ENCODE measurements around the gene AFF1.

AFF1 gene

GRCh38 chr4:87171944-87172343, 237.1 kb downstream of the AFF1 start:
- TF ChIP-seq CTCF (conservative IDR thresholded peaks at IDR 0.05; ENCODE audit: control insufficient read depth, insufficient read depth, low read depth, low read length), result no peak
- no peak overlapping the region for H3K4me3 ChIP-seq (ENCODE audit: control insufficient read depth, low read depth, low read length)
- no peak for DNase-seq (ENCODE audit: low read depth)

GRCh38 chr4:87174672-87175071, 239.9 kb downstream of the AFF1 start:
- H3K4me3 ChIP-seq (ENCODE audit: control insufficient read depth, low read depth, low read length), result no peak overlapping the region
- no peak for TF ChIP-seq CTCF (conservative IDR thresholded peaks at IDR 0.05; ENCODE audit: control insufficient read depth, insufficient read depth, low read depth, low read length)
- no peak for DNase-seq (ENCODE audit: low read depth)

GRCh38 chr4:87179751-87180150, 244.9 kb downstream of the AFF1 start:
- TF ChIP-seq CTCF (conservative IDR thresholded peaks at IDR 0.05; ENCODE audit: control insufficient read depth, insufficient read depth, low read depth, low read length), result no peak
- no peak overlapping the region for H3K4me3 ChIP-seq (ENCODE audit: control insufficient read depth, low read depth, low read length)

GRCh38 chr4:87180767-87181166, 246.0 kb downstream of the AFF1 start:
- DNase-seq (ENCODE audit: low read depth), result peak; percentile 16
- no peak overlapping the region for H3K4me3 ChIP-seq (ENCODE audit: control insufficient read depth, low read depth, low read length)
- TF ChIP-seq CTCF (conservative IDR thresholded peaks at IDR 0.05; ENCODE audit: control insufficient read depth, insufficient read depth, low read depth, low read length), result no peak

More at GRCh38 chr4:87179751-87180150, 244.9 kb downstream of the AFF1 start:
- peak; percentile 33 for DNase-seq (ENCODE audit: low read depth)

GRCh38 chr4:87185146-87185870, 250.5 kb downstream of the AFF1 start:
- no peak for TF ChIP-seq CTCF (conservative IDR thresholded peaks at IDR 0.05; ENCODE audit: control insufficient read depth, insufficient read depth, low read depth, low read length)
- DNase-seq (ENCODE audit: low read depth), result no peak

GRCh38 chr4:87188048-87188447, 253.2 kb downstream of the AFF1 start:
- H3K4me3 ChIP-seq (ENCODE audit: control insufficient read depth, low read depth, low read length), result no peak overlapping the region
- TF ChIP-seq CTCF (conservative IDR thresholded peaks at IDR 0.05; ENCODE audit: control insufficient read depth, insufficient read depth, low read depth, low read length), result no peak
- DNase-seq (ENCODE audit: low read depth), result peak; percentile 34

More at GRCh38 chr4:87185146-87185870, 250.5 kb downstream of the AFF1 start:
- H3K4me3 ChIP-seq (ENCODE audit: control insufficient read depth, low read depth, low read length), result no peak overlapping the region
